IPS DF 4.7 (cell line): ENCODE measurements around the gene RAD9A.

Source experiments
- DNase-seq: peaks from one replicate; pipeline ENCODE4 v3.0.0-alpha.2; 2013; ENCODE audit warnings: low spot score; ENCODE audit errors: extremely low read depth

RAD9A gene

DNA sequence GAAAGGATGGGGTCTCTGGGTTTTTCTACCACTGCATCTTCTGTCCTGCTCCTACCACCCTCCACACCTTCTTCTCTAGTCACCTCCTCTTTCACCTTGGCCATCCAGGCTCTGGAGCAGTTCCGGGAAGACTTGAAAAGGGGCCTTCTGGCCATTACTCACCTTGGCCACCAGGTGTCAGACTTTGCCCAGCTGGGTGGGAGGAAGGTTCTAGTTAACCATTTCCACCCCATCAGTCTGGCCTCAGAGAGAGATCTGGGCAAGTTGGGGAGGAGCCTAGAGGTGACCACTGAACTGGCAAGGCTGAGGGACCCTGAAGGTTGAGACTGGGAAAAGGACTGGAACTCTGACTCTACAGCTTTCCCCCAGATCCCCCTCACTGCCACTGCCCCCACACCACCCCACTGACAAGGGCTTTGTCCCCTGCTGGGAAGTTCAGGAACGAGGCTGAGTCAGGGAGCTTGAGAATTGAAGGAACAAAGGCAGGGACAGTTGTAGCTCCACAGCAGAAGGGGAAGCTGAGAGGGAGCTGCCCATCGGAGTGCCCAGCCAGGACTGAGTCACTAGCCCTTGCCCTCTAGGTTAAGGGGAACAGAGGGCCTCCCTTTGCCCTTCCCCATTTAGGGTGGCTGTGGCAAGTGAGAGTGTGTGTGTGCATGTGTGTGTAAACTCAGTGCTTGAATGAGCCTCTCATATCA, 34.8 kb upstream of the RAD9A start:
- no peak for DNase-seq

DNA sequence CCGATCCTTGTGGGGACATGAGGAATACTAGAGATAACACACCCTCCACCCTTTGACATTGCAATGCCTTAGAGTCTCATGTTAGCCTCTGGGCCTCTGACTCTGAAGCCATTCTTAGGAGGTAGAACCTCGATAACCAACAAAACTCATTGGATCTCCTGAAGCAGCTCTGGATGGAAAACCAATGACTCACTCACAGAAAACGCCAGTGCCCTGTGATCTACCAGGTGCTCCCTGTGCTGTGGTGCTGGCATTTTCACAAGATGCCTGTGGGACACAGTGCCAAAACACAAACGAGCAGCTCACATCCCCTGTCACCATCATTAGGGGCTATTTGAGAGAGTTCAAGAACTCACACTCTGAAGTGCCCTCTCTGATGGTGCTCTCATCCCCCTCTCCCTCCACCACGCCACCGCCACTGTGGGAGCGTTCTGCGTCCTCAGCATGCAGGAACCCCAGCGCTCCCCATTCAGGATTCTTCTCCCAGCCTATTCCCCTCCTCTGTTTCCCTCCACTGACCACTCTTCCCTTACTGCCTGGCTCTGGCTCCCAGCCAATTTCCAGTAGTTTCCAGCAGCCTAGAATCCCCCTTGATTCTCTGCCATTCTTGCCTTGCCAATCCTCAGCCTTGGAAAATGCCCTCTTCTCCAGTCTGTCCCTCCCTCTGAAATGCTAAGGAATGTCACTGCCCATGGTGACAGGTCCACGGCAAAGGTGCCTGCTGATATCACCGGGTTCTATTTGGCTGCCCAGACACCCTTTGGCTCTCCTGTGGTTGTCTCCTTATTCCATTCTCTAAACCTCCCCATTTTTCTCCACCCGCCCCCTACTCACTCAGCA, 33.7 kb upstream of the RAD9A start:
- no peak for DNase-seq

DNA sequence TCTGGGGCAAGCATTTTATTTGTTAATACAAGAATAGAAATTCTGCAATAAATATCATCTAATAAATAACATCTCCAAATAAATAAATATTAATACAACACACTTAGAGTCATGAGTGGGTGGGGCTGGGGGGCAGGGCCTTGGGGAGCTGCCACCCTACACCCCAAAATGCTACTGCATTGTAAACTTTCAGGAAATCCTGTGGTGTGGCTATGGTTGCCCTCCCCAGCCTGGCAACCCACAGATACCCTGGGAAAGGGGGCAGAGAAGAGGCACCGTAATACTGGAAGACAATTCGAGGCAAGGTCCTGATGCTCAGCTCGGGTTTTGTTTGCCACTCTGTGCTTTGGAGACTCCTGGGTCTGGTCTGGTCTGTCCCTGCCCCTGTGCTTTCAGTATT, 27.6 kb upstream of the RAD9A start:
- DNase-seq, result no peak

DNA sequence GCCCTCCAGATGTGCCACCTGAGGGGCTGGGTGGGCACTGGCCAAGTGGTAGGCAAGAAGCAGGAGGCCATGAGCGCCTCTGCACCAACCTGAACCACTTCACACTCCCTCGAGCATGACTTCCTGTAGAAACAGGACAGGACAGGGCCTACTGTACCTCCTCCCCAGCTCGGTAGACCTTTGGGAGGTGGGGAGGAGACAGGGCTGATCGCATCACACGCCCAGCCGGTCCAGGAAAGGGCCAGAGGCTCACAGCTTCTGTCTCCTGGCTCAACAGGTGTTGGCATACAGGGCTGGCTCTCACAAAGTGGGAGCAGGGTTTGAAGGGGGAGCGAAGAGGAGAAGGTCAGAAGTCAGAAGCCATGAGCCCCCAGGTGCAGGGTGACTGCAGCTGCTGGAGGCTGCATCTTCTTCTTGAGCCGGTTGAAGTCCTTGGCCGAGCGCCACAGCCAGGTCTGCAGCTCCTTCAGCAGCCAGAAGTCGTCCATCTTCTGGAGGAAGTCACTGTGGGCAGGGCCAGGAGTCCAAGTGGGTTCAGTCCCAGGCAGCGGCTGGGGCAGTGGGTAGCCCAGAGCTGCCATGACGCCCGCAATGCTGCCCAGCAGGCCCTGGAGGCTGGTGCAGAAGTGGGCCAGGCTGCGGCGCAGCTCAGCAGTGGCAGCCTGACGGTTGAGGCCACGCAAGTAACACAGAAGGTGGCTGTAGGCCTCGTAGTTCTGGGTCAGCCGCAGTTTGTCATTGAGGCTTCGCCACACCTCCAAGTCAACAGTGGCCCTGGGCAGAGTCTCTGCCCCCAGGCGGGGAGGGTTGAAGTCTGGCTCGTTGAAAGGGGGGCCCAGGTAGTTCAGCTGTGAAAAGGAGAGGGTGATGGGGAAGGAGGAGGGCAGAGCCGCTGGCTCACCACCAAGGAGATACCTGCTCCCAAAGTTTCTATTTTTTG, 26.7 kb upstream of the RAD9A start:
- no peak for DNase-seq

DNA sequence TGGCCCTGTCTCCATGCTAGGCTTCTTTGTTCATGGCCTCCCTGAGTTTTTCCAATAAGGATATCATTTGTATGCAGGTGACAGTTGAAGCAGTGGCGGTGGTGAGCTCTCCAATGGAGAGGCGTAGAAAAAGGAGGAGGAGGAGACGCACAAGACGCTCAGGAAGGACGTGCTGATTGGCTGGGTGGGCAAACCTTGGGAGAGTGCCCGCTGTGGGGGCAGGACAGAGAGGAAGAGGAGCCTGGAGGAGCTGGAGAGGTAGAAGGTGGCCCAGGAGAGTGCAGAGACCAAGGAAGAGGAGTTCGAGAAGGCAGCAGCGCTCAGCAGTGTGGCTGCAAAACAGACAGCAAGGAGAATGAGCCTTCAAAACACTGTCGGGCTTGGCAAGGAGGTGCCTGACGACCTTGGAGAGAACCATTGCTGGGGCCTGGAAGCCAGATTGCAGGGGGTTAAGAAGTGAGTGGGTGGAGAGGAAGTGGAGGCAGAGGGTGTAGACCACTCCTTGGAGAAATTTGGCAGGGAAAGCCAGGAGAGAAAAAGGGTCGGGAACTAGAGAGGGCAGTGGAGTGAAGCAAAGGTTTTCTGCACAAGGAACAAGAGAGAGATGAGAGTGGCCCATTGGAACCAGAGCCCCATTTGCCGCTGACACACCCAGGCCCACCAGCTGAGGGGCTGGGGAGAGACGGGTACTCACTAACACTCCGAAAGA, 25.9 kb upstream of the RAD9A start:
- DNase-seq, result no peak

DNA sequence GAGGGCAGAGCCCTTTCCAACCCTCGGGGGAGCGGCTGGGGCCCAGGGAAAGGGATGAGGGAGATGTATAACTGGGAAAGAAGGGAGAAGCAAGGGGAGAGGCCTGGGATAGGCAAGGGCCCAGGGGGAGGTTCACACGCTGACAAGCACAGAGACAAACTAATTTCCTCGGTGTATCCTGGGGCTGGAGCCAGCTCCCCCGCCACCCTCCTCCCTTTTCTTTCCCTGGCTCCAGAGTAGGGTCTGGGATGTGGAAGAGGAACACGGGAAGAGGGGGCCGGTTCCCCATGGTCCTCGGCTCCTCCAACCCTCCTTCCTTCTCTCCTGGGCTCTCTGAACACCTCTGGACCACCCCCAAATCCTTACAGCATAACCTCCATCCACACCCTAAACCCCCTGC, 25.2 kb upstream of the RAD9A start:
- no peak for DNase-seq

DNA sequence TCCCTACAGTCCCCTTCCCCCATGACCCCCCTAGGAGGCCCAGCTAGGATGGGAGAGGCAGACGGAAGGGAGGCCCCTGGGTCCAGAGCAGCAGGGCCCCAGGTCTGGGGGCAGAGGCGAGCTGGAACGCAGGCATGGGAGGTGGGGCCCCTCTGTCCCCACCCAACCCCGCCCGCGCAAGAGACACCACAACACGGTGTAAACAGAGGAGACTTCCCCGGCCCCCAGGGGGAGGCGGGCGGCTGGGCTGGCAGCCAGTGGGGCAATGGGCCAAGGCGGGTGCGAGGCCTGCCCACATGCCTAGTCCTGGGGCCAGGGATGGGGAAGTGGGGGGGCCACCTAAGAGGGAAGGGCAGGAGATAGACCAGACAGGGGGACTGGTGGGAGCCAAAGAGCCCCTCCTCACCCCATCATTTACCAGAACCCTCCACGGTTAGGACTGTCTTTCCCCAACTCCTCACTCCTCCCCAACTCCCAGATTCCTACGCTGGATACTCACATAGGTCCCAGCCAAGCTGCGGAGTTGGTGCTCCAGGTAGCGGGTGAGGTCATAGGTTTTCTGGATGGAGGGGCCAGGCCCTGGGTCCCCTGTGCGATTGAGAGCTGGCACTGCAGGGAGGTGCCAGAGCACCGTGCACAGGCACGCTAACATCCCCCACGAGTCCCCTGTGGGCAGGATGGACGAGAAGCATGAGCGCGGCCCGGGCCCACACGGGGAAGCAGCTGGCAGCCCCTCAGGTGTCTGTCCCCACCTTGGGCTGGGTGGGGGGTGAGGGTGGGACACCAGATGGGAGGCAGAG, 24.6 kb upstream of the RAD9A start:
- DNase-seq, result no peak

DNA sequence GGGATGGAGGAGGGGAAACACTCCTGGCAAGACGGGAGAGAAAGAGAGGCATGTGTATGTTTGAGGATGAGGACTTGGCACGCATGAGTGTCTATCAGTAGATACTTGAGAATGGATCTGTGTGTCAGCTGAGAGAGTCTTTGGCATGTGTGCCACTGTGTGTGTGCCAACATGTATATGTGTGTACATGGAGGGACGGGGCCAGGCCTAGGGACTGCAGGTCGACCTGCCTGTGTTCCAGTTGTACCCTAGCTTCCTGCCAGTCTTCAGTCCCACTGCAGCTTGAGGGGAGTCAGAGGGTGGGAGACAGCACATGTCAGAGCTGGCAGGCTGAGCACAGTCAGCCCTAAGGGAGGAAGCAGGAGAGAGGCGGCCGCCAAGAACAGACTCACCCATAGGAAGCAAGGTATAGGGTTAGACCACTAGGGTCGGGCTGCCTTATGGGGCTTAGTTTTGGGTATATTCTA, 24.0 kb upstream of the RAD9A start:
- DNase-seq, result no peak

DNA sequence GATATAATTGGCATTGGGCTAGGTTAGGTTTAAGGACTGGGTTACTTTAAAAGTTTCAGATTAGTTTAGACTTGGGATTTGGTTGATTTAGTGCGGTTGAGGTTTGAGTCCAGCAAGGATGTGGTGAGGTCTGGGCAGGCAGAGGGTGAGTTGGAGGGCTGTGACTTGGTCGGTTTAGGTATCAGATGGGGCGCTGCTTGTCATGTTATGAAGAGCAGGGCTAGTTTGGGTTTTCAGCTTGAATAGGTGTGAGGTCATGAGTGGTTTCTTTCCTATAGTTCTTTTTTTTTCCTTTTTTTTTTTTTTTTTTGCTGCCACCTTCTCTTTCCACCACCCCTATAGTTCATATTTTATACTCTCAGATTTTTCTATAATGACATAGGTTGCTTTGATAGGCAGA, 23.2 kb upstream of the RAD9A start:
- DNase-seq, result no peak

DNA sequence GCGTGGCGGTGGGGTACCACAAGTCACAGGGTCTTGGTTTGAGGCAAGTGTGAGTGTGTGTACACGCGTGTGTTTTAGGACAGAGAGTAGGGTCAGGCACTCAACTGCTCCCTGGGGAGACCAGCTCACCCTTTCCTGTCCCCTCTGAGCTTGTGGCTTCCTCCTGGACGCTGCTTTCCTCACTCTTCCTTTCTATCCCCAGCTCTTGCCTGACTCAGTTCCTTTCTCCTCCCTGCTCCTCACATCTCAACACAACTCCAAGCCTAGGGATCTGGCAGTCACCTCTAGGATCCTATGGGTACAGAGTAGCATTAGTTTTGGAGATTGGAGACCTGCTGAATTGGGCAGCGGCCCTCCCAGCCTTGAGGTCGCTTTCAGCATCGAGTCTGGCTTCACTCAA, 22.5 kb upstream of the RAD9A start:
- DNase-seq, result no peak

DNA sequence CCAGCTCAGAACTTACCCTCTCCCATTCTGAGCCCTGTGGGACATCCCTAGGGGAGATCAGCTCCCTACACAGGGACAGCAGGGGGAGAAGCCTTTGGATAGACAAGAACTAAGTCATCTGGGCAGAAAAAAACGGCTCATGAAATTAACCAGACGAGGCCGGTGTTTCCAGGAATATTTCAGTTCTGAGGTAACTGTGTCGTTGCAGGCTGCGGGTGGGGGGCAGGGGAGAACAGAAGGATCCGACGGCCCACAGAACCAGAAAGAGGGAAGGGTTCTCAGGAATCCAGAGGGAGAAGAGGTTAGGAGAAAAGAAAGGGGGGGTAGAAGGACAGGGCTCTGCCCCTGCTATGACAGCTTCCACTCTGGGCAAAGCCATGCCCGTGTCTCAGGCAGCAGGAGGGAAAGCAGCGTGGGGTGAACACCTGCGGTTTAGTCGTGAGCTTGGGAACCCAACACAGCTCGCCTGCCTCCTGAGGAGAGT, 21.9 kb upstream of the RAD9A start:
- DNase-seq, result no peak

DNA sequence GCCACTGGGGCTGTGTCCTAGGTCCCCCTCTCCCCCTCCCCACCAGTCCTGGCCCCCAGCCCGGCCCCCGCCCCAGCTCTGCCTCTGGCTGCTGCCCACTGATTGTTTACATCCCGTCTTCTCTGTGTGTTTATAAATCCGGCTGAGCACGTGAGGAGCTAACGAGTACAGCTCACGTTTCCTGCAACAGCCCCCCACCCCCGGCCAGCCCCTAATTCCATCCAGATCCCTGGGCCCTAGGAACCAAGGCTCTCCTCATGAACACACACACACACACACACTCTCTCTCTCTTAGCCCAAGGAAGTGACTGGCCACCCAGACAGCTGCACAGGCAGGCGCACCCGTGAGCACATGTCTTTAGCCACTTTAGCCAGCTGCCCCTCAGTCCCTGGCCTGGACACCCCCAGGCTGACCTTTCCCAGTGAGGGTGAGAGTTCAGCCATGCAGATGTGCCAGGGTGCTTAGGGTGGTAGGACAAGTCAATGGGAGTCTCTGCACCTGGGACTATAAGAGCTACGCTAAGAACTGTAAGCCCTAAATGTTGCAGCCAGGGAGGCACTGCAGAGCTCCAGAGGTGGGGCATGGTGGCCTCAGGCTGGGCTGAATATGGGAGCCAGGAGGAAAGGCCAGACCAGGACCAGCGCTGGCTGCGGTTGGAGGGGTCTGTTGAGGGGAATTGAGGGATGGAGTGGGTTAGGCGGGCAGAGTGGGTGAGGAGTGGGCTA, 21.3 kb upstream of the RAD9A start:
- DNase-seq, result no peak

DNA sequence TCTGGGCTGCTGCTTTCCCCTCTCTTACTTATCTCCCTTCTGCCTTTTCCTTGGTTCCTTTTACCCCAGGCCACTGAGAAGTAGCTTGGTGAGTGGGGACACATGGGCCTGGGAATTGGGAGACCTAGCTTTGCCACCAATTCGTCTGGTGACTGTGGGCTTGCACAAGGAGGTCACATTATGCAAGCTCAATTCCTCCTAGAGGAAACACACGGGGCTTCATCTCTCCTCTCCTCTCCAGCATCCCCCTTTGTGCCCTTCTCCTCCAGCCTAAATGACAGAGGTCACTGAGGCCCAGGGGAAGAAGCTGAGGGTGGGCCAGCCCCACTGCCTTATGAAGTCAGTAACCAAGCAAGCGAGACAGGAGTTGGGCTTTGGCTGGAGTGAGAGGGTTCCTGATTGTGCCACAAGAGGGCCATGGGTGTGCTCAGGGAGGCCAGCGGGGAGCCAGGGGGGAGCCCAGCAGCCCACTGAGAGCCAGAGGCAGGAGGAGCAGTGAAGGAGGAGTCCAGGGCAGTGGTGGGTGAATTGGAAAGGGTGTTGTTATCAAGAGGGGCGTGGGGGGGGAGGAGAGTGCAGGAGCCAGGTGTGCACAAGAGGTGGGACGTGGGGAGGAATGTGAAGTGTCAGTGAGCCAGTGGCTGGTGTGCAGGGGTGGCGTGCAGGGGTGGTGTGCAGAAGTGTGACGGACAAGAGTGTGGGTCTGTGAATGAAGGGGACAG, 20.4 kb upstream of the RAD9A start:
- DNase-seq, result no peak

DNA sequence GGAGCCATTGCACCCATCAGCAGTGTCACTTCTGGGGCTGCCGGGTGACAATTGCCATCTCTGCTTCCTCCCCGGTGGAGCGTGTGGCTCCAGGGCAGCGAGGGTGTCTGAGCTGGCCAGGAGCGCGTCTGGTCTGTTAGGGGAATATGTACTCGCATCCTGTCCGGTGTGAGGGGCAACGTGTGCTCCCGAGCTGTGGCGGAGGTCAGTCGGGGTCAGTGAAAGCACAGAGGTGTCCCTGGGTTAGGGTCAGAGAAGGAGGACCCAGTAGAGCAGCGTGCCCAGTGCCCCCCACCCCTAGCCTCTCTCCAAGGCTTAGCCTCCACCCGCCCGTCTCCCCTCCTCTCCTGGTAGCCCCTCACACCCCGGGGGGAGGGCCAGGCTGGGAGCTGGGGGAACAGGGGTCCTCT, 19.9 kb upstream of the RAD9A start:
- no peak for DNase-seq

DNA sequence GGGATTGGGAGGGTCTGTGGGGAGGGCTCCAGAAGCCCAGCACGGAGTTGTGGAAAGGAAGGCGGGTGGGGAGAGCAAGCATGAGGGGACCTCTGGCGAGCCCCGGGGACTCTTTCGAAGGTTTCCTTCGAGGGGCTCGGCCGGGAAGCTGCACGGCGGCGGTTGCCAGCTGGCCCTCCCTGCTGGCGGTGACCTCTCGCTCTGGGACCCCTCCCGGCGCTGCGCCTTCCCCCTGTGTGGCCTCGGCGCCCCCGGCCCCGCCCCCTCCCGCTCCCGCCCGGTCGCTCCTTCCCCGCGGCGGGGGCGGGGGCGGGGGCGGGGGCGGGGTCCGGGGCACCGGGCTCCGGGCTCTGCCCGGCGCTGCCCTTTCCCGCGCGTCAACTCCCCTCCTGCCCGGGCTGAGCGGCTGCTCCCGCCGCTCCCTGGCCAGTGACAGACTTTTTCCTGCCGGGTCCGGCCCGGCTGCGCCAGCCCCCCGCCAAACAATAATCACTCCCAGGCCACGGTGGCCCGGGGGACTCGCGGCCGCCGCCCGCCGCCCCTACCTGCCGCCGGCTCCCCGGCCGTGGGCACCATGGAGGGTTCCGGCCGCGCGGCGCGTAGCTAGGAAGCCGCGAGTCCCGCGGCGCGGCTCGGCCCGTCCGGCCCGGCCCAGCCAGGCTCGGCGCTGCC, 19.3 kb upstream of the RAD9A start:
- DNase-seq, result no peak

DNA sequence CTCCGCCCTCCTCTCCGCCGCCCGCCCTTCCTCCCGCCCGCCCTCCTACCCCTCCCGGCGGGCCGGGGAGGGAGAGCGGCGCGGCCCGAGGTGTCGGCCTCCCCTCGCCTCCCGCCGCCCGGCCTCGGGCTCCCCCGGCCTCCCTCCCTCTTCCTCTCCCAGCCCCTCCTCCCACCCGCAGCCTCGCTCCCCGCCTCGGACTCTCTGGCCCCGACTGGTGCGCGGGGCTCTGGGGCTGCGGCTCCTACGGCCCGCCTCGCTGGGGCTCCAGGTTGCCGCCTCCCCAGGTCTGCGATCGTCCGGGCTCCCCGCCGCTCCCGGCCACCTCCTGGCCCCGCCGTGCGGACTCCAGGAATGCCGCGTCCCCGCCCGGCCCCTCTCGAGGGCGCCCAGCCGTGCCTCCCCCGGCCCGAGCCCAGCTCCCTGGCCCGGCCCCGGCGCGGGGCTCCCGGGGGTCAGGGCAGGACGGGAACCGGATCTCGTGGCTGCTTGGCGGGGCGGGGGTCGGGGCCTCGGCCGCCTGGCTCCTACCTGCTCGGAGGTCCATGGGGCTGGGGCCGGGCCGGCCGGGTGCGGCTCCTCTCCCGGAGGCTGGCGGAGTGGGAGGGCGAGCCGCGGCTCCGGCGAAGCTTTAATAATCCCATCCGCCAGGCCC, 18.7 kb upstream of the RAD9A start, which contains the start of gene CLCF1:
Gene CLCF1 (minus strand): TSS at position 606 of the 655 bp plus-strand sequence. CDS start 59 bp downstream, at position 547.
- no peak for DNase-seq
